HG03159 (cell line): ENCODE results near the gene PTF1A.
"Not testable (repeated sequence)": the region's sequence is repeated elsewhere in the genome, so short reads cannot be mapped to it uniquely, and the experiment has no call there.

Source experiments
- ATAC-seq: cut with Tn5 transposase; IDR thresholded peaks from one replicate; pipeline ENCODE4 v1.9.1; 2021; ENCODE audit warnings: mild to moderate bottlenecking, moderate library complexity; ENCODE audit not compliant: unreplicated experiment

The PTF1A gene

DNA sequence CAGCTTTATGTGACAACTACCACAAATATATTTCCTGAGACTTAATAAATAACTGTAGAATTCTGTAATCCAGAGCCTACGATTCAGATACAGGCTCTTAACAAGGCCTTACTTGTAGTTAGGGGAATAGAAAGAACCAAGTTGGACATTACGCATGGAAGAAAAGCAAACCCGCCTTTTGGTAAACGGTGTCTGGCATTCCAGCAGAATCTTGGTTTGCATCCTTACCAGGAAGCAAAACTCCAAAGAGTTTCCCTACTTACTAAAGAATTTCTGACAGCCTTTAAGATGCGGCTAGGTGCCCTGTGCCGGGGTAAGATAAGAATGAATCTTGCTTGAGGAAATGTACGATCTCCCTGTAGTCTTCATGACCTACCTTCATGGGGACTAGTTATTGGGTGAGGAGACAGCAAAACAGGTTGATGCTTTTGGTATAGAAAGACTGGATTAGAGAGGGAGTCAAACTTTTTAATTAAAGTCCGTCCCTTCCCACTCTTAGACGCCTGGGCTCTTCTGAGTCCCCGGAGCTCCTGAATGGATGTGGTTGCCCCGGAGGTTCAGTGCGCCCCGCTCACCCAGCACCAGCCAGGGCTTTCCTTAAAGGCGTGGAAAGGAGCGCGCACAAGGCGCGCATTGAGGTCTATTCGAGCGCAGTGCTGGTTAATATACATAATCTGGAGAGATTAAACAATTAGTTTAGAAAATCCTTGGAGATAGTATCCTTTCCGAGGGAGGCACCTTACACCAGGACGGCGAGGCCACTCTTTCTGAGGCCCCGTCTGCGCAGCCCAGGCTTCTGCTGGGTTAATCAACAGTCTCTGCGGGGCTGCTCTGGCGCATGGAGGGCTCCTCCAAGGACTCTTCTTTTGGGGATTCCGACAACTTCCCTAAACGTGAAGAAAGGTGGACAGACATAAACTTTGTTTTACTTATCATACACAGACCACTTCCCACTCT lies 11.5 kb downstream of the PTF1A start:
- ATAC-seq, result no peak

DNA sequence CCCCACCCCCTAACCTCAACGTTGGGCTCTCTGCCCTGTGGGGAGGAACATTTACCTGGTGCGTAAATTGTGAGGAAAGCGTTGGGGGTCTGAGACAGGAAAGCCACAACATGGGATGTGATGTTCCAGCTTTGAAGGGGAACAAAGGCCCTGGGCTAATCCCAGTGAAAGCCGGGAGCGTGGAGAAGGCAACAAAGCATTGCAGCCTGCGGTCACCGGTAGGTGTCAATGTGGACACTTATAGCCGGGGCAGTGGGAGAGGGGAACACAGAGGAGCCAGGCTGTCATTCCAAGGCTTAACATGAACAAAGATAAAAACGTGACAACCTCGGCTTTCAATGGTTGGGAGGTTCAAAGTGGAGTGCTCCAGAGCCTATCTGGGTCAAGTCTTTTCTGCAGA lies 12.7 kb downstream of the PTF1A start:
- no peak for ATAC-seq

DNA sequence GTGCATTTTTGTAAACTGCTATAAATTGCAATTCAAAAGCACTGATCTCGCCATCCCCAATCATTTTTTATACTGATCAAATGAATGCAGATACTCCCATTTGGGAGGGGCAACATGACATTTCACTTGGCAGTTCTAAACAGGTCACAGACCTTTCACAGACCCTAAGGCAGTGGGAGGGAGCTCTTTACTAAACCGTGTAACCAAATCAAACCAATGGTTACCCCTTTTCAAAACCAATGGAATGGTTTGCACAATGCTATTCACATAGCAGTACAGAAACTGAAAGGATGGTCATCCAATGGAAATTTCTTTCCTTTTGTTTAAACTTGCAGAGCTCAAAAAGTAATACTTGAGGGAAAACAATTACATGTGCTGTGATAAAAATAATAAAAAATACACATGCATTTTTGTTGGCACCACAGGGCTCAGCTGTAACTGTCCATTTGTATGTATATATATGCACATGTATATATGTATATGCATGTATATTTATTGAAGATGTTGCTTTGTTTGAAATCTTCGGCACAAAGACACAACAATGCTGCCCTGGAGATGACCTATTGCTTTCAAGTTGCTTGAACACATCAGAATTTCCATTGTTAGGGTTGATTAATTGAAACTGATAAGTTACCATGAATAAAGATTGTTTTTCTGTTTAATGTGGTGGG lies 14.0 kb downstream of the PTF1A start:
- no peak for ATAC-seq

DNA sequence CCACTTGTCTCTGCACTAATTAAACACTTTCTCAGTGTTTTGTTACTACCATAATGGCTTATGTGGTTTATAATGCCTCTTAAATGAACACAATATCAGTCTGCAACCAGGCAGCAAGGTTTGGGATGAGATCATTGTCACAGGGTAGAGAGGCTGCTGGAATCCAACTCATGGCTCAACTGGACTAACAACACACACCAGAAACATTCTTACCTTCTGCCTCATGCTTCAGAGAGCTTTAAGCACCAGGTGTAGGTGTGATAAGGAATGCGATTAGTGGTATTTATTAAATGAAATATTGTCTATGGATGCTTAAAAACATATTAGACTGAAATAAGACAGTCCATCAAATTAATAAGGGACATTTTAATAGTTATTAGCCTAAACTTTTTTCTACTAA lies 25.4 kb downstream of the PTF1A start:
- no peak for ATAC-seq

DNA sequence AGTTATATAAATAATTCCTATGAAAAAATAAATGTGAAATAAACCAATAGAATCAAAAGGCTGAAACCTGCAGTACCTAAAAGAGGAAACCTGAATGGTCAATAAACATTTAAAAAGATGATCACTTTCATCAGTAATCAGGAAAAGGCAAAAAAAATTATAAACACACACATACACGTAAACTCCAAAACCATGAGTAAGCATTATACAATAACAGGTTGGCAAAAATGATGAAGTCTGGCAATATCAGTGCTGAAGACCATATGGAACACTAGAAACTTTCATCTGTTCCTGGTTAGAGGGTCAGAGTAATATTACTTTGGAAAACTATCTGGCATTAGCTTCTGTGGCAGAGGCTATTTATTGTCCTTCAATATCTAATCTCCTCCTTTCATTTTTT lies 38.5 kb downstream of the PTF1A start:
- ATAC-seq, result no peak

DNA sequence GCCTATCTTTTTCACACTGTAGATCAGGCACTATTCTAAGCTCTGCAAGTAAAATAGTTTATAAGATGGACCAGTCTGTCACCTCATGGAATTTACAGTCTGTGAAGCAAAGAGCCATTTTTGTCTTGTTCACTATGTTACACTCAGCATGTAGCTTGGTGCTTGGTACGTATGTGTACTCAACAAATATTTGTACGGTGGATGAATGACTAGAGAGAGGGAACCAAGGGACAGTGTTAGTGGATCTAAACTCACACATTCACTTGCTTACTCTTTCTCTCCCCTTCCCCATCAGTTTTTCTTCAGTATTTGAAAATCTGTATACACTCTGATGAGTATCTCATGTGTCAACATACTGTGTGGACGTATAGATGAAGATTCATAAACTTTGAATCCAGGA lies 45.9 kb downstream of the PTF1A start:
- no peak for ATAC-seq

DNA sequence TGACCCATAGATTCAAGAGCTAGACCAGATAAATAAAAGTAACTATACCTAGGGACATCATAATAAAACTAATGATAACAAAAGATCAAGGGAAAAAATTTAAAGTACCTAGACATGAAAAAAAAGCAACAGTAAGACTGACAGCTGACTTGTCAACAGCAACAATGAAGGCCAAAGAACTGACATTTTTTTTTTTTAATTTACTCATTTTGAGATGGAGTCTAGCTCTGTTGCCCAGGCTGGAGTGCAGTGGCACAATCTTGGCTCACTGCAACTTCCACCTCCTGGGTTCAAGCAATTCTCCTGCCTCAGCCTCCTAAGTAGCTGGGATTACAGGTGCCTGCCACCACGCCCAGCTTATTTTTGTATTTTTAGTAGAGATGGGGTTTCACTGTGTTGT lies 49.7 kb downstream of the PTF1A start:
- ATAC-seq, result not testable (repeated sequence)
